ENCODE measurements around the gene SOX6.
"Not testable (repeated sequence)": the region's sequence is repeated elsewhere in the genome, so short reads cannot be mapped to it uniquely, and the experiment has no call there.

Gene SOX6

DNA sequence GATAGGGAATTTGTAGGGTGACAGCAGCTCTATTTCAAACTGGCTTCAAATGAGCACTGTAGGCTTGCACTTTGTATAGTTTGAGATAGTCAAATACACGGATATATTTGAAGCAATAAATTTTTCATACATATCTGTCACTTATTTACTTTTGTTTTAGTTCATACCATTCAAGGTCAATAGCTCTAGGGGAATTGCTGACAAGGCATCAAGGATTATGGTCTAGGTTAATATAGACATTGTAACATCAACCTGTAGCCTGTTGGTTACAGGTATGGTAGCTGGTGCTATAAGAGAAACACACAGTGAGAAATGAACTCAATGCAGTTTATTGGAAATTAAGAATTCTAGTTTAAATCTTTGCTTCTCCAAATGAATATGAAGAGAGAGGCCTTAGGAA, 267.6 kb downstream of the SOX6 start:
- no peak for DNase-seq

DNA sequence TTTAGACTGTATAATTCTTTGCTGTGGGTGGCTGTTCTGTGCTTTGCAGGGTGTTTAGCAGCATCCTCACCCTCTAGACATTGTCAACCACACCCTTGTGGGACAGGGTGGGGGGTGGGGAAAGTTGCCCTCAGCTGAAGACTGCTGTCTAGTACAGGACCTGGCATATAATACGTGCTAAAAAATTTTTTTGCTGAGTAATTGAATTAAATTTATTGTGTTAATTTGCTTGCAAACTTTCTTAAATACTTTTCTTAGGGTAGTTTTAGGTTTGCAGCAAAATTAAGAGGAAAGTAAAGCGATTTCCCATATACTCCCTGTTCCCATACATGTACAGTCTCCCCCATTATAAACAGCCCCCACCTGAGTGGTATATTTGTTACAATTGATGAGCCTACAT, 268.5 kb downstream of the SOX6 start:
- DNase-seq: no peak

DNA sequence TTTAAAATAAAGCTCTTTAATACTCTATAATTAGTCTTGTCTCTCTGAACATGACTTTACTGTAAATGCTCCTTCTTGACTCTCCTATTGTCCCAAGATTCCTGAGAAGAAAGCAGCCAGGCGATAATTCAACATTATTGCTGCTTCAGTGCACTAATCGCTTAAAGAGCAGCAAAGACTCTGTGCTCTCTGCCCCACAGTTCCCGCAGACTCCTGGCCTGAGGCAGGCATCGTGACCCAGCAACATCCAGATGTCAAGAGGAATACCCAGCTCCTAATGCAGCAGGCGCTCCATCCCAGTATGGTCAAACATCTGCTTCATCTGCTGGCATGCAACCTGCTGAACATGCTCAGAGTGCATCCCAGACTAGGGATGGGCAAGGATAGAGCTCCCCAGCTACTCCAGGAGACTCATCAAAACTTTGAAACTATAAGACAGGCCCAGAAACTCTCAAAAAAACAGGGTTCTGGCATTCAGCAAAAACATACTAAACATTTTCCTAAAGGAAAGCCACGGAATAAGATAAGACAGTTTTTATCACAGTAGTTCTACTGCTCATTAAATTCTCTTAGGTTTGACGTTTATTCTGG, 270.0 kb downstream of the SOX6 start:
- DNase-seq: no peak

DNA sequence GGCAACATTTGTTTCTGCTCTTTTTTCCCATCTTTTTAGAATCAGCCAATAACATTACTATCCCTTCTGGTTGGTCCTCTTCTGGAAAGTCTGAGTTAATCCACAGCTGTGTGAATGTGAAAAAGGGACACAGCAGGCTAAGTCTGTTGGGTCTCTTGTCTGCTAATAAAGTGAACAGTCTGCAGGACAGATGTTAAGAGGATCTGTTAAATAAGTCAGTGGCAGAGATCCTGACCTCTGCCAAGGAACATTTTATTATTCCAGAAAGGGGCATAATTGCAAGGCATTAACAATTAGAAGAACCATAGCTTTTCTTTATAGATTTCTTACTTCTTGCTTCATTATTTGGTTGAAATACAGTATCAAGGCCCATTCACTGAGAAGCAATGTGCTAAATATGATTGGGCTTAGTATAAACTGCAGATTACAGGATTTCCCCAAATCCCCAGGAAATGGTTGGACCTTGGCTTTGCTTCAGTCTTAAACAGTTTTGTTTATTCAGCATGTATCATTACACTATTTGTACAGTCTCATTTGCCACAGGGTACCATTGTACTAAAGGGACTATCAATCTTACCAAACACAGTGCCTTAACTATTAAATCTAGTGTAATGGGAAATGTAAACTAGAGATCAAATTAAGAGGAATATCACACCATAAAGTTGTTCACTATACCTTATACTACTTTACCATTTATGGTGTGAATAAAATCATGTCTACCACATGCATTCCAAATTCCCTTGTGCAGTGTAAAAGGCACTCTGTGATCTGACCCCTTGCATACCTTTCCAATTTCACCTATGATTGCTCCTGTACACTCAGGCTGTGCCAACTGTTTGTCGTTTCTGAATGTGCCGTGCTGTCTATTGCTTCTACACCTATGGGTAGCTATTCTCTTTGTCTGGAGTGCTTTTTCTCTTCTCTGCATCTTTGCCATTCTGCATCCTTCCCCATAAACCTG, 274.0 kb downstream of the SOX6 start:
- DNase-seq: no peak

DNA sequence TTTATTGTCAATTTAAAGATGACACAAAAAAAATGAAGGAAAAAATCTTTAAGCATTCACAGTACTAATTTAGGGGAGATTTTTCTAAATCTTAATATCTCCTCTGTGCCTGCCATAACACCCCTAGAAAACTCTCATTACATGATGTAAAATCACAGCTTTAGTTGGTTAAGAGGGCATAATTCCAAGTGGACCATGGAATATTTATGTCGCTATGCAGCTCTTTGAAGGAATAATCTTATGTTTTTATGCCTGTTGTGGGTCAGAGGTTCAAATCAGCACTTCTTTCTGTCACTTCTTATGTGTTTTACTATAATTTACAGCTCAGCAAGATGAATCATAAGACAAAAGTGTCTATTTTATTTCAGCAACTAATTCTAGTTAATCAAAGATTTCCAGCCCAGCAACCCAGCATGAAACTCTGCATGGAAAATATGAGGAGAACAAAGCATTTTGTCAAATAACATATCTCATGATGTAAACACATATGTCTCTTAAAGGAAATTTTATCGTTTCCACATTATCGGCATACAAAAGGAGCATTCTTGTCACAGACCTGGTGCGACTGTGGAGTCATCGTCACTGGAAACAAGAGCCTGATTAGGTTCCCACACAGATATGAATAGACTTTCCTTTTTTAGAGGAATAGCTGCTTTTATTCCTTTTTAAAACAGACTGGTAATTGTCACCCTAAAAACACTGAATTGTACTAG, 274.8 kb downstream of the SOX6 start:
- no peak for DNase-seq

DNA sequence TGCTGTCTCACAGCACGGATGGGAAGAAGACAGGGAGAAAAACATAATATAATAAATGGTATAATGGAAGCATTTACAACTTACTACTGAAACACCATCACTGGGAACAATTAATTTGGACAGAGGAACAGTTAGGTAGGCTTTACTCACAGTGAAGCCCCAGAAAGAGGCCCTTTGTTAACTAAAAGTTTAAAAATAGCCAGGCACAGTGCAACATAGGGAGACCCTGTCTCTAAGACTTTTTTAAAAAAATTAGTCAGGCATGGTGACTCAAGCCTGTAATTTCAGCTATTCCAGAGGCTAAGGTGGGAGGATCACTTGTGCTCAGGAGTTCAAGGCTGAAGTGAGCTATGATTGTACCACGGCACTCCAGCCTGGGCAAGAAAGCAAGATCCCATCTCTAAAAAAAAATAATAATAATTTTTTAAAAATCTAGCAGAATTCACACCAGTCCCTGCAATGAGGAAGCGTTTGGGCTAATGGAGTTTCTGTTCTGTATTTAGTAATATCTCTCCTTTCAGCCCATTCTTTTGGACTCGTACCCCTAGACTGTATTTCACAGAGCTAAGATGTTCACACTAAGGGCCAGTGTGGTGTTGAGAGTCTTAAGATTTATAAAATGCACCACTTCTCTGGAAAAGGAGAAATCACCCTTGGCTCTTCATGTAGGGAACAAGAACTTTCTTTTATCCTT, 275.5 kb downstream of the SOX6 start:
- no peak for DNase-seq

DNA sequence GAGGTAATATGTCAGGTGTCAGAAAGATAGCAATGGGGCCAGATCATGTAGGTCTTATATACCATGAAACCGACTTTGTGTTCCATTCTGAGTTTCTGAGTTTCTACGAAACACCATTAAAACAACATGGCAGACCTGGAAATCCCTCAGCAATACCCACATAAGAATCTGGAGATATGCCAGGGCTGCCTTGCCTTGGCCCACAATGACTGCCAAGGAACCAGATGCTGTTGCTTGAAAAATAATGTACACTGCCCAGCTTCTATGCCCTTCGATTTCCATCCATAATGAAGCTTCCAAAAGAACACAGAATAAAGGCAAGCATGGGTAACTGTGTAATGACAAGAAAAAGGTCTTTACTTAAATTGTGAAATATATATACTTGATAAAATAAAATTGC, 277.4 kb downstream of the SOX6 start:
- DNase-seq: no peak

DNA sequence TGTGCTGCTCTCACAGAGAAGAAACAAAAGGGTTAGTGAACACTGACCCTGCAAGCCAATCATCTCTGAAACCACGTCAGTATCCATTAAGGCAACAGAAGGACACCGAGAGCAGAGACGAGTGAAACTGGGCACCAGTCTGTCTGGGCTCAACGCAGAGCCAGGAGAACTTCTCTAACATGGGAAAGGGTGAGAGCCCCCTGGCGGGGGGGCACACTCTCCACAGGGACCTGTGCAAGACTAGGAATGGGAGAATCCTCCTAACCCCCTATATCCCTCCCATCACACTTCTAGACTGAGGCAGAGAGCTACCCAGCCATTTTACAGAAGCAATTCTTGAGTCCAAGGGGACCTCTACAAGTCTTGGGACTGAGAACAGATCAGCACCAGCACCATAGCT, 285.8 kb downstream of the SOX6 start:
- no peak for DNase-seq

DNA sequence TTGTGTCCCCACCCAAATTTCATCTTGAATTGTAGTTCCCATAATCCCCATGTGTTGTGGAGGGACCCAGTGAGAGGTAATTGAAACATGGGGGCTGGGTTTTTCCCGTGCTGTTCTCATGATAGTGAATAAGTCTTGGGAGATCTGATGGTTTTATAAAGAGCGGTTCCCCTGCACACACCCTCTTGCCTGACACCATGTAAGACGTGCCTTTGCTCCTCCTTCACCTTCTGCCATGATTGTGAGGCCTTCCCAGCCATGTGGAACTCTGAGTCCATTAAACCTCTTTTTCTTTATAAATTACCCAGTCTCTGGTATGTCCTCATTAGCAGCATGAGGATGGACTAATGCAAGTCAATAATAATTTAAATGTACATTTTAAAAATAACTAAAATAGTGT, 289.1 kb downstream of the SOX6 start:
- DNase-seq: not testable (repeated sequence)

DNA sequence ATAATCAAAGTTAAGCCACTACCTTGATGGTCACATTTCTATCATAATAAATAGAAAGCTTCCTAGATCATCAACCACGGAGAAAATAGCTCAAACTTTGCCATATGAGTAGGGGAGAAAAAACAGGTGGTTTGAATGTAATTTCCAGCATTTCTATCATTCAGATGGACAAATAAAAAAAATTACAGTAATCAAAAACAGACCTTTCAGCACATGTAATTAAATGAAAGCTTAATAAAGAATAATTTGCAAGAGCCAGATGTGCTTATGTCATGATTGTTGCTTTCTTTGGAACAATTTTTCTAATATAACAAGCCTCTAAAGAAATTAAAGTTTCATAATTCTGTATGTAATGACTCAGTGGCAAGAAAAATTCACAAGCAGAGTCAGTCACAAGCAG, 297.0 kb downstream of the SOX6 start:
- no peak for DNase-seq

DNA sequence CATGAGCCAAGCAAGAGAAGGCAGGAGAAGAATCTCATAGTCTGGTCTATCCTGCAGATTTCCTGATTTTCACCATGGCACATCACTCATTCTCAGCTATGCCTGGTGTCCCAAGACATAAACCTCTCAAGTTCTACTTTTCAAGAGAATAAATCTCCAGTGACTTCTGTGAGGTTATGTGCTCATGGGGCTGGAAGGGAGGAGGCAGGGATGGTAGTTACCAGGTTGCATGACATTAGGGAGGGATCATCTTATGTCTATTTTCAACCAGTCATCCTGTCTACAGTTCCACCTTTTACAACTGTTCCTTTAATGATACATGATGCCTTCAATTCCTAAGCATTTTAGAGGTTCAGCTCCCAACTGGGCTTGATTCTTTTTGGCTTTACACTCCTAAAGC, 297.7 kb downstream of the SOX6 start:
- DNase-seq: no peak

DNA sequence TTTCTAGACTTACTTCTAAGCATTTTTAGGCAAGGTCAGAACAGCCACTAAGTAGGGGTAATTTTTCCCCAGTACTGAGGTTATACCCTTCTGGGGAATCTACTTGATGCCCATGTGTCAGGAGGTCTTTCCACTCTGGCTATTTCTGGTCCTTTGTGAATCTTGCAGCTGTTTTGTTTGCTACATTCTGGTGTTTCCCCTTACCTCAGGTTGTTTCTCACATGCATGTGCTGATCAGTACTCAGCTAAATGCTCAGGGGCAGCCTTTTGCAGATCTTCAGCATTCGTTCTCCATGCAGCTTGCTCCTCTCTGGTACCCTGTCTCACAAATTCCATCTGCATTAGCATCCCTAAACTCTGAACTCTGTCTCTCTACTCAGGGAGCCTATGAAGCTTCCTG, 303.6 kb downstream of the SOX6 start:
- DNase-seq: no peak

DNA sequence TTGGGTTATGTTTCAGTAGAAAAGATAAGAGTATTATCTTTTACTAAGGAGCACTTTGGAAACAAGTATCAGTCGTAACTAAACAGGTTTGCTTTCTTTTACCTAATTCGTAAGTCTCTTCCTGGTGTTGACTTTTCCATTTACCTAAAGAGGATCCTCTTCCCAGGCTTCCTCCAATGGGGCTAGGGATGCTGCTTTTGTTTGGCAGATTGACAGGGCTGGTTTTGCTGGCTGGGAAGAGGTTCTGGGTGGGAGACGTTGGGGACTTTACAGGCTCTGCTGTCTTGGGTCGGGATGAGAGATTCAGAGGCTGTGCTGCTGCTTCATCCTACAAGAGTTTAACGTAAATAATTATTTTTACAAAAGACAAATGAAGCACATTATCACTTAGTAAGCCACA, 306.7 kb downstream of the SOX6 start:
- no peak for DNase-seq

DNA sequence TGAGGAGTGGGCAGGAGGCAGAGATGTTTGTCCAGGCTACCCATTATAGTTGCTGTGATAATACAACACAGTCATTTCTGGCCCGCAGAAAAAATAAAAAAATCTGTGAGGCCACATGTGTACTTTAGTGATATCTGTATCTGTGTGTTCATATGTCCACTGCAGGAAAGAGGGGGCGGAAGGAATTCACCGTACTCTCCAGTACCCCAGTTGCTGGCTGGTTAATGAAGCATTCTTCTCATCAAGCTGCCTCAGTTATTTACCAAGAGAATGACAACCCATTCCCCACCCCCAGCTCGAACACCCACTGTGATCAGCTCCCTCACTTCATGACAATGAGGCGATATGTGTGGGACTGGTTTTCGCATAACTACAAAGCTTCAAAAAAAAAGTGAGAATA, 309.3 kb downstream of the SOX6 start:
- DNase-seq: no peak

DNA sequence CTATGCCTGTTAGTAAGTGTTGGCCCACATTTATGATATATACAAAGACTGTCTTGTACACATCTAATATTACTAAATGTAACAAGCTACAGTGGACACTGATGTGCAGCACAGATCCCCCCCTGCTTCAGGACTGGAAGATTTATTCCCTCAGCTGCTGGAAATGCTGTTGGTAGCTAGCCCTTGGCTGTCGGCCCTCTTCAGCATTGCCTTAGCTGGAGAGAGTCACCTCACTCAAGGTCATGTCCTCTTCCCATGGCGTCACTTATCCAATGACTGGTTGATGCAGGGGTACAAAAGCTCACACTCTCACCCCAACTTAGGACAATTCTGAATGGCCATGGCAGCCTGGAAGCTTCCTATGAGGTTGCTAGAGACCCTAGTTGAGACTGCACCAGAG, 312.7 kb downstream of the SOX6 start:
- DNase-seq: no peak

DNA sequence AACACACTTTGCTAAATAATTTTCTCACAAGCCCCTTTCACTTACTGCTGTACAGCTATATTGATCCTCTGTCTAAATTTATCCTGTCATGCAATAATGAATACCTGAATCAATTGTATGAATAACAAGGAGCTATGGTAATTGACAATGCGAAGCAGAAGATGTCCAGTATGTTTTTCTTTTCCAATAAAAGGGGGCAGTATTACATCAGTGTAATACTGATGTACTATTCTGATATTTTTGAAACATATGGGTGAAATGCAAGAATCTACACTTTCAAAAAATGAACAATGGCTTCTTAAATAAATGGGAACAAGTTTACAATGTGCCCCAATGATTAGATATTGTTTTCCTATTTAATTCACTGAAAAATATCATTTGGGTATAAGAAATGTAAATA, 315.1 kb downstream of the SOX6 start:
- DNase-seq: no peak

DNA sequence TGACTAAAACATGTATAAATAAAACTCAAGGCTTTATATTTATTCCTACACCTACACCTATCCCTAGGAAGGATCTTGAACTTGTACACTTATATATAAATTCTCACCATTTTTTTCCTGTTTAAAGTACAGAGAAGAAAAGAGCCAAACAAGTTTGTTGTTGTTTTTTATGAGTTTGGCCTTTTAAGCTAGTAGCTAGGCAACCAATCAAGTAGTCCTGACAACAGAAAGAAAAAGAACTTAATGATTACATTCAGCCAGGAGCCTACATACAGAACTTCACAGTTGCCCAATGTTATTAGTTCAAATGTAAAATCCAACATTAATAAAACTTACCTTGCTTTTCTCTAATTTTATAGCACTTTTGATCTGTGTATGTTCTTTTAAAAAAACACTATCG, 316.2 kb downstream of the SOX6 start:
- no peak for DNase-seq

DNA sequence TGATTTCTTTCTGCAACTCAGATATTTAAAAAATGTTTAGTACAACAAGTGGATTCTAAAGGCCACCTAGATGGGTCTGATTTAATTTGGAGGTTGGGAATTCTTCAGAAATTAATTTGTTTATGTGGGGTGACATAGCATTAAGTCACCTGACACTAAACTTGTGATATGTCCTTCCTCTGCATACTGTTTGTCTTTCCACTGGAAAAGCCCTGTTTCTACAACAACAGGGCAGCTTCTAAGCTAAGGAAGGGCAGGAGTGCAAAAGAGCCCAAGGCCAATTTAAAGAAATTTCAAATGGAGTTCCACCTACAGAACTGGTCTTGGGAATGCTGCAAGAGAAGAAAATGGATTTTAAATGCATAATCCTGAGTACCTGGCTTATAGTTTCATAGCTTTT, 319.2 kb downstream of the SOX6 start:
- no peak for DNase-seq

DNA sequence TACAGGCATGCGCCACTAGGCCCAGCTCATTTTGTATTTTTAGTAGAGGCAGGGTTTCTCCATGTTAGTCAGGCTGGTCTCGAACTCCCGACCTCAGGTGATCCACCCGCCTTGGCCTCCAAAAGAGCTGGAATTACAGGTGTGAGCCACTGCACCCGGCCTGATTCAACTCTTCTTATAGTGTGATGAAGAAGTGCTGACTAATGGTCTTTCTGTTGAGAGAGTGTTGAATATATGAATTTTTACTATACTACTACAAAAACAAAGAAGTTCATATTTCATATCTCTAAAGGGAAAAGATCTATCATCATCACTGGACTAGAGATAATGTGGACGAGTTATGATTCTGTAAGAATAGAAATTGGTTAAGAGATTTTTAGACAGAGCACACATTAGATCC, 320.1 kb downstream of the SOX6 start:
- no peak for DNase-seq

DNA sequence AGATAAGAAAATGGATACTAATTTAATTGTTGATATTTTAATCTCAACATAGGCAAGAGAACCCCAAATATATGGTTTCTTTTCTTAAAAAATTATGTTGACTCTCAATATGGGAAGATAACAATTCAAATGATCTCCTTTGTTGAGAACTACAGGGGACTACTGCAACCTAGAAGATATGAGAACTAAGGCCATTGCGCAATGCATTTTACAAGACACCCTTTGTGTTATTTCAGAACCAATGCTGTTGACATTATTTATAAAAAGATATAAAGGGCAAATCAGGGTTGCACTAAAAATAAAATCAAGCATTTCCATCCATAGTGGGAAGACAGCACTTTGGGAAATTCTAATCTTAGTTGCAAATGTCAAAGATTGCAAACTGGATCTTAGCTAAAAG, 322.3 kb downstream of the SOX6 start:
- no peak for DNase-seq

DNA sequence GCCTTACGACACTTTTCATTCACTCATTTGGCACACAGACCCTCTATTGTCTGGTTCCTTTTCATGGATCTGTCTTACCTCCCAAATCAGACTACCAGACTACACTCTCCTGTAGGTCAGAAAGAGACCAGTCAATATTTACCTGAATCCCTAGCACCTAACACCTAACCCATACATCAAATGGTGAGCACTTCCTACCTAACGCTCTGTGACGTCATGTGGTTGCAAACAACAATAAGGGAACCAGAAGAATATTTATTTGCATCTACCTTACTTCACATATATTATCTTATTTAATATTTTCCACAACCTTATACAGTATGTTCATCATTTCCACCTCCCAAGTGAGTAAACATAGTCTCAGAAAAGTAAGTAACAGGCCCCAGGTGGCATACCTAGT, 323.4 kb downstream of the SOX6 start:
- DNase-seq: no peak

DNA sequence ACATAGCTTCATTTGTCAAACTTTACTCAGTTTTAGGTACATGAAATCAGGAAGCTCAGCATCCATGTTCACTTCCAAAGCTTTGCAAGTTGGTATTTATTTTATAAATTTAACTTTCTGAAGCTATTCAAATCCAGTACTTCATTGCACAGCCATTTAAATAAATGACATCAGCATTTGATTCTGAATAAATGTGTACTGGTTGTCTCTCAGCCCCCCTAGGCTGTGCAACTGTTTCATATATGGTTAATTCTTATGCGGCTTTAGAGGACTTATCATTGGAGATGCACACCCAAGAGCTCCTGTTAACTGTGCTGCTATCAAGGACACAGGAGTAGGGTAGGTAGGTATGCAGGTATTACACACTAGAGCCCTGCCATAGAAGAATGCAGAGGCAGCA, 325.1 kb downstream of the SOX6 start:
- DNase-seq: no peak

DNA sequence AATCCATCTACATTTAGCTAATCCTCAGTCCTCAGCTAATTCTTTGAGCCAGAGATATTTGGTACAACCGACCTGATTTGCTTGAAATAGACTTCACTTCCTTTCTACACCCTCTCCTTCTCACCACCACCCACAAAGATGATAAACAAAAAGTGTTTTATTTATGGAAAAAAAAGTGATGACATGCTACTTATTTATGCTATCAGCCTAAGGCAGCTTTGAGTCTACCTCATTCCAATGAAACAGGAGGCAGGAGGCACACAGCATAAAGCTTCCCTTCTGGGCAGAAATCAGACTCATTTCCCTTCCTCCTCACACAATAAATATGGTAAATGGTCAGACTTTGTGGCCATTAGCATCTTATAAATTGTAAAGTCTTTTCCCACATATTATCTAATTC, 325.7 kb downstream of the SOX6 start:
- no peak for DNase-seq

Measured in right forelimb (tissue), 1 donor.